Measurements from ENCODE around the gene SH3TC1.

The SH3TC1 gene

GRCh38 chr4:8277356-8278008 lies 78.4 kb downstream of the SH3TC1 start:
- no peak for DNase-seq (ENCODE audit: low read depth)

DNA sequence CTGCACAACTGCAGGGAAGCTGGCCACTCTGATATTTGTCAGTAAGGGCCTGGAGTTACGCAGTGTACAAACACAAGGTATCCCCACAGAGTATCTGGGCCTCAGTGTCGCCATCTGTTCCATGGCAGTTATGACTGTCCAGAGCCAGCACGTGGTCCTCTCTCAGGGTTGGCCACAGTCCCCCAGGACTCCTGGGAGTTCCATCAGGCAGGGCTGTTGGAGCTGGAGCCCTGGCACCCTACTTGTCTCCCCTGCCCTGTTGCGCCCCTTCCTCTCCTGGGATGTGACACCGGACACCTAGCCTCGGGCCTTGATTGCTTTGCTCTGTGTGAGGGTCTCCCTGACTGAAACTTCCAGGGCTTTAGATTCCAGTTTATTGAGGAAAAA lies 78.9 kb downstream of the SH3TC1 start:
- no peak for DNase-seq (ENCODE audit: low read depth)

- DNase-seq (ENCODE audit: low read depth): no peak
These were observed 79.6 kb downstream of the SH3TC1 start for GRCh38 chr4:8278421-8279287.

DNA sequence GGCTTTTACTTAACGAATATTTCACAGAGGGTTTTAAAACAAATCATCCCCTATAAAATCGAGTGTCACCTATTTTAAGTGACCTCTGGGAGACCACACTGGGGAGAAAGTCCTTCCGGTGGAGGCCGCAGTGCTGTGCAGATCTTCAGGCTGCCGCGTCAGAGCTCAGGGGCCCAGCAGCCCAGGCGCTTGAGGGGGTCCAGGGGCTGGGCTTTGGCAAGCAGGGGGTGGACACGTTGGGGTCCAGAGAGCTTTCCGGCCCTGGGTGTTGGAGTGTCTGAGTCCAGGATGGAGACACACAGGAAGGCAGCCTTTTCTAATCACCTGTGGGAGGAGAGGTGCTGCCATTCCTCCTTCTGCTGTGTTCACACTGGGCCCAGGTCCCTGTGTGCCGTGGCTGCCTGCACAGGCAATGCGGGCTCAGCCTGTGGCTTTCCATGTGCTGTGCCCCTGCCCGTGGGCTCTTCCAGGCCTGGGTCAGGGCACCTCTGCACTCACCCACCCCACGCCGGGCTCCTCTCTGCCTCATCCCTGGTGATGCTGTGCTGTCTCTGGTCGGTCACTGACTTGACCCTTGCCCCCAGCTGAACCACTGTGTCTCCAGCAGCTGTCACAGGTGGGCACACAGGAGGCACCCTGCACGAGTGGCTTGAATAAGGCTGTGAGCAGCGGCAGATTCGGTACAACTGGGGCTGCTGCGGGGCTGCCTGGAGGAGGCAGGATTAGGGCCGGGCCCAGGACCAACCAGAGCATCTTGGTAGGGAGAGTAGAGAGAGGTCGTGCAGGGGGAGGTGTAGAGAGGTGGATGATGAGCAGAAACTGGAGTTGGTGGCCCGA lies 80.4 kb downstream of the SH3TC1 start:
- no peak for DNase-seq (ENCODE audit: low read depth)

GRCh38 chr4:8280158-8280875 lies 81.2 kb downstream of the SH3TC1 start:
- DNase-seq (ENCODE audit: low read depth): no peak

DNA sequence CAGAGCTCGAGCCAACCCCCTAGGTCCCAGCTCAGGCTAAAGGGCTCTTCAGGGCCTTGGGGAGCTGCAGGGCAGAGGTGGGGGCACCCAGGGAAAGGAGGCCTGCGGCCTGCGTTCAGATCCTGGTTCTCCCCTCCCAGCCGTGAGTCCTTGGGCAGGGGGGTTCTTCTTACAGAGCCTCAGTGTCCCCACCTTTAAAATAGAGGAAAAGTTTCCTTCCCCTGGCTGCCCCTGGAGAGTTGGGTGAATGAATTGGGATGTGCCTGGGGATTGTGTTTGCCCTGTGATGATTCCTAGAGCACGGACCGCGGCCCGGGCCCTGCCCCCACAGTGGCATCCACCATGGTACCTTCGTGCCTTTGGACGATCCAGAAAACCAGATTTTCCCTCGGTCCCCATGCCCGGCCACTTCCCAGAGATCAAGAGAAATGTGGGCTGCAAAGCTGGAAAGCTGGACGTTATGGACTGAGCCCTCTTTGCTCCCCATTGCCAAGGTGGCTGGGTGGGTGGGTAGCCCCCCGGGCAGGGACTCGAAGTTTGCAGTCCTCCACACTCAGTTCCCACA lies 81.9 kb downstream of the SH3TC1 start:
- DNase-seq (ENCODE audit: low read depth): no peak

GRCh38 chr4:8281519-8282133 lies 82.5 kb downstream of the SH3TC1 start:
- no peak for DNase-seq (ENCODE audit: low read depth)

GRCh38 chr4:8282134-8282641 lies 83.1 kb downstream of the SH3TC1 start:
- DNase-seq (ENCODE audit: low read depth): no peak

DNA sequence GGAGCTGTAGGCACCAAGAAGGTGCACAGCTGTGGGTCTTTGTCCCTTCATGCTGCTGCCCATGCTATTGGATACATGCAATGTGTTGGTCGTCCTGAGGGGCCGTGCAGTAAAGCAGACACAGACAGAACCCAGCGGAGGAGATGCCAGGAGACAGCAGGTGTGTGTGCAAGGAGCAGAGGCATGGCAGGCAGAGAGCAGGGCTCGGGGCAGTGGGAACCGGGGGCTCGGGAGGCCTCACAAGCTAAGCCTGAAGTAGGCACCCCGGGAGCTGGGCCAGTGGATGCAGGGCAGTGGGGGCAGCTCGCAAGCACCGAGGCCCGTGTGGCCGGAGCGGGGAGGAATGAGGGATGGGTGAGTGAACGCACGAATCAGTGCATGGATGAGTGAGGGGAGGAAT lies 83.7 kb downstream of the SH3TC1 start:
- DNase-seq (ENCODE audit: low read depth): no peak

GRCh38 chr4:8283161-8283560 lies 84.1 kb downstream of the SH3TC1 start:
- no peak for DNase-seq (ENCODE audit: low read depth)

DNA sequence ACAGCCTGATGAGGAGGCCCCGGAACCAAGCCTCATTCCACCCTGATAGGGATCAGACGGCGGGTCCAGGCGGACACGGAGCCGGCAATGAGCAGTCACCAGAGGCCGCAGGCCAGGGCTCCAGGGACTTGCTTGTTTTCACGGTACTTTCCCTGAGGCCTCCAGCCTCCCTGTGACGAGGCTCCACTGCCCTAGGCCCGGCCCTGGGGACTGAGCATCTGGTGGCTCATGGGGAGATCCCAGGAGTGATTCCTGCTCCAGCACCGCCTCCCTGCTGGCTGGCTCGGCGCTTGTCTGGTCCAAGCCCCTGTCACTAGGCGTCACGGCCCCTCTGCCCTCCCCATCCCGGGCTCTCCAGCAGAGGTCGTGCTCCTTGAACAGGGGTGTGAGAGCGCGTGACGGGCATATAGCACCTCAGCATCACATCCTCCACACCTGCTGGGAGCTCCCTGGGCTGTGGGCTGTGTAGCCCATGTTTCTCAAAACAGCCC lies 84.6 kb downstream of the SH3TC1 start:
- DNase-seq (ENCODE audit: low read depth): no peak

DNA sequence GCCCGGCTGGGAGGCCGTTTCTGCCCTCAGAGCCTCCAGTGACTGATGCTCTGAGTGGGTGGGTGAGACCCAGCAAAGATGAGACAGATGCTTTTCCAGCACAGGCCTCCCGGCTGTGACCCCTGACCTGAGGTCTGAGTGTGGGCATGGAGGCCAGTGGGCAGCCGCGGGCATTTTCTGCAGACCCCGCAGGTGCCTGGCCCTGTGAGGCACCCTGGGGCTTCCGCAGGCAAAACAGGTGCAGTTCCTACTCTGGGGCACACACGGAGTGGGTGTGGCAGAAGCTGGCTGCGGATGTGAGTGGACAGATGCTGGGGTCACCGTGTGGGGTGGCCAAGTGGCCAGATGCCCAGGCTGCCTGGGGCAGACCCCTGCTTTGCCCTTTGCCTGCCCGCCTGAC lies 85.3 kb downstream of the SH3TC1 start:
- no peak for DNase-seq (ENCODE audit: low read depth)

DNA sequence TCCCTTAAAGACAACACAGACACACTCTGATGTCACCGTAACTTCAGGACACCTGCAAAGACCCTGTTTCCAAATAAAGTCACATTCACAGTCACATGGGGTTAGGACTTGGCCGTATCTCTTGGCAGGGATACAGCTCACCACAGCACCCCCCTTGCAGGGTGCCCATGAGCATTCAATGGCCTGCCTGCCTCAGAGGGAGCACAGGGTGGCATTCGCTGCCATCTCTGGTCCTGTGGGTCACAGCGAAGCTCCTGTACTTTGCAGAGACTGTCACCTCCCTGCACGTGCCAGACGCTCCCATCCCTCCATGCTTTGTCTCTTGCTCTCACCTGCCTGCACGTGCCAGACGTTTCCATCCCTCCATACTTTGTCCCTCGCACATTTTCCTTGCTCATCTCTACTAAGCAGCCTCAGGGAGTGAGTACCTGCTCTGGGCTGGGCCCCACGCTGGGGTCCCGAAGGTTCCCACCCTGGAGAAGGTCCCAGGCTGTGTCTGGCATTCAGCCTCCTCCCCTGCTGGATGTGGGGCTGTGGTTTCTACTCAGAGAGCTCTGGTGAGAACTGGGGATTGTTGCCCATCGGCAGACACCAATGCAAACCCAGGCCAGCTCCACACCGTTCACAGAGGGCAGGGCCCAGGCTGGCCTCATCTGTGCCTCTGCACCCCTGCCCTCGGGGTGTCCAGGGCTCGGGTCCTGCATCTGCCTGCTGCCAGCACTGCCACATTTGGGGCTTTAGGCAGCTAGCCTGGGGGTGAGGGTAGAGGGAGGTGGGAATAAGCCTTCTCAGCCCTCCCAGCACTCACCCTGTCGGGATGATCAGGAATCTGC lies 86.3 kb downstream of the SH3TC1 start:
- no peak for DNase-seq (ENCODE audit: low read depth)

DNA sequence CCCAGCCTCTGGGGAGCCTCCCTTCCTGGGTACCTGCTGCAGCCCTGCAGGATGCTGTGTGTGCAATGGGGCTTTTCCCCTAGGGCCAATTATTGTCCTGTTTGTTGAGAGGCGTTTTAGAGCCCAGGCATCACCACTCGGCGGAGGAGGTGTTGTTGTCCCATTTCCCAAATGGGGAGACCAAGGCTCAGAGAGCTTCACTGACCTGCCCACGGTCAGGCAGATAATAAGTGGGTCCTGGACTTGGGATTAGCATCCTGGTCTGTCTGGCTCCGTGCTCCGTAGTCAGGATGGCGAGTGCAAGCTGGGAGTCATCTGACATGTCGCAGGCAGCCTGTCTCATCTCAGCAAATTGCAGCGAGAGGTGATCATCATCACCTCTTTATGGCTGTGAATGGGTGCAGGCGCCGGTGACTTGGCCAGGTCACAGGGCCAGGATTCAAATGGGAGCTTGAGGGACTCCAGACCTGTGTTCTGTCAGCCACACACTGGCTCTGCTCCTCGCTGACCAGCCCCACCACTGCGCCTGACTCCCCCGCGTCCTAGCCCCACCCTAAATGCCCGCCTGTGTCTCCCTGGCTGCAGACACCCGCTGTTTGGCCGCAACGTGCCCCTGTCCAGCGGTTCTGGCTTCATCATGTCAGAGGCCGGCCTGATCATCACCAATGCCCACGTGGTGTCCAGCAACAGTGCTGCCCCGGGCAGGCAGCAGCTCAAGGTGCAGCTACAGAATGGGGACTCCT lies 87.1 kb downstream of the SH3TC1 start:
- DNase-seq (ENCODE audit: low read depth): no peak

DNA sequence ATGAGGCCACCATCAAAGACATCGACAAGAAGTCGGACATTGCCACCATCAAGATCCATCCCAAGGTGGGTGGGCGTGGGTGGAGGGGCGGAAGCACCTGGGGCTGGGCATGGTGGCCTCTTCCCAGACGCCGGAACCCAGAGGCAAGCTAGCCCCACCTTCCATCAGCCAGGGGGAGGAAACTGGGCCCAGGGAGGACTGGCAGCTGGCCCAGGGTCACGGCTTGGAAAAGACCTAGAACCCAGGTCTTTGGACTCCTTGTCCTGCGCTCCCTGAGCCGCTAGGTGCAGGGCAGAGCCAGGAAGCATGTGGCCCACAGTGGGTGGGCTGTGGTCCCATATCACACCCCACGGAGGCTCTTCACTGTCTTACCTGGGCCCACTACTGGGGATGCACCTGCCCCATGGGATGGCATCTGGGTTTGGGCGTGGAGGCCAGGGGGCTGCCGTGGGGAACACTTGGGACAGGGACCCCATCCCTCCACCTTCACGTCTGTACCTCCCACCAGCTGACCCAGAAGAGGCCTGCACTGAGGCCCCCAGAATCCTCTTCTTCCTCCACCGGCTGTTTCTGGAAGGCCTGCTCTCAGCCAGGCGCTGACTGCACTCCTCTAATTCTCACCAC lies 87.7 kb downstream of the SH3TC1 start:
- no peak for DNase-seq (ENCODE audit: low read depth)

DNA sequence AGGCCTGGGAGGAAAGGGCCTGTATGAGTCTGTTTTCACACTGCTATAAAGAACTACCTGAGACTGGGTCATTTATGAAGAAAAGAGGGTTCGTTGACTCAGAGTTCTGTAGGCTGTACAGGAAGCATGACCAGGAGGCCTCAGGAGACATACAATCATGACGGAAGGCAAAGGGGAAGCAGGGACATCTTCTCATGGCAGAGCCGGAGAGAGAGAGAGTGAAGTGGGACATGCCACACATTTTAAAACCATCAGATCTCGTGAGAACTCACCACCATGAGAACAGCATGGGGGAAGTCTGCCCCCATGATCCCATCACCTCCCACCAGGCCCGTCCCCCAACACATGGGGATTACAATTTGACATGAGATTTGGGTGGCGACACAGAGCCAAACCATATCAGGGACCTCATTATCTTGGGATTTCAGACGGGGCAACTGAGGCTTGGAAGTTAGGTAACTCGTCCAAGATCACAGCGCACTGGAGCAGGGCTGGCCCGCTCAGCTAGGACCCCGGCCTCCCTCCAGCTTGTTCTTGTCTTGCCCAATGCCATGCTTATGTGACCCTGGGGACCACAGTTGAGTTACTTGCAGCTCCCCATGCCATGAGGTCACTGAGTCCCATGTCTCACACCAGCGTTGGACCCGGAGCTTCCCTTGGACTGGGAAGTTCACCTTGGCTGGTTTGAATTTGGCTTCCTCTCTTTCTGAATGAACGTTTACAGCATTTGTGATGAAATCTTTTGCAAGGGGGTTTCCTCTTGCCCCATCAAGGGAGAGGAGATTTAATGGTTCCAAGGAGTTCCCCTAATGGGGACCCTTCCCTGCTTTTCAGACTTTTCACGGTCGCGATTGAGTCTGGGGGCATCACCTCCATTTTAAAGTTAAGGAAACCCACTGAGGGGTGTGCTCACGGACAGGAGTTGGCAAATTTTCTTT lies 88.5 kb downstream of the SH3TC1 start:
- DNase-seq (ENCODE audit: low read depth): no peak

DNA sequence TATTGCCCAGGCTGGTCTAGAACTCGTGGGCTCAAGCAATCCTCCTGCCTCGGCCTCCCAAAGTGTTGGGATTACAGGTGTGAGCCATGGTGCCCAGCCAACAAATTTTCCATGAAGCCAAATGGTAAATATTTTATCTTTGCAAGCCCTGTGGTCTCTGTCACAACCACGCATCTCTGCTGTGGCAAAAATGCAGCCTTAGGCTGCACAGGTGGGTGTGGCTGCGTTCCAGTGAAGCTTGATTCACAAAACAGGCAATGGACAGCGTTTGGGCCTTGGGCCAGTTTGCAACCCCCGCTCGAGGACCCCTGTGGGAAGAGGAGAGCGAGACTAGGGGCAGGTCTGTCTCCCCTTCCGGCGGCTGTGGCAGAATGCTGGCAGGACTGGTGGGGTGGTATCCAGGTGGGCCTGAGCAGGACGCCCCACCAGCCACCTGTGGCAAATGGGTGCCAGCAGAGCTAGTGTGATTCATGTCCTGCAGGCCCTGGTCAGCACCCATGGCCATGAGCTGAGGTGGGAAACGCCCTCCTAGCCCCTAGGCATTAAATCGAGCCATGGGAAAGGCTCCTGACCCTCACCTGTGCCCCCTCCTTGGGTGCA lies 90.2 kb downstream of the SH3TC1 start:
- DNase-seq (ENCODE audit: low read depth): no peak

Measured in GM04503 (cell line).